GM23338 (cell line): Measurements from ENCODE around the gene IPCEF1. TPM values are rescaled to one million over a fixed set of nuclear protein-coding genes. Genes with fewer than 3 reads are reported as not detected.

Source experiments
- ATAC-seq: fragments of 200-7000 bp; cut with Tn5 transposase; 3 replicates; pipeline ENCODE4 v1.9.1; 2020
- DNase-seq: peaks from one replicate; pipeline ENCODE4 v3.0.0-alpha.2; 2015; ENCODE audit warnings: low spot score
- H2AFZ ChIP-seq: fragments of 200-600 bp; sonication (generic); 2 replicates; pipeline ENCODE4 v1.8.0; 2016; ENCODE audit warnings: antibody characterized with exemption, mild to moderate bottlenecking, moderate library complexity
- H3F3A ChIP-seq: fragments of 200-600 bp; sonication (generic); replicated peaks from 2 replicates; pipeline ENCODE4 v1.8.0; 2017; ENCODE audit warnings: antibody characterized with exemption, mixed run types, low read depth
- H3K27ac ChIP-seq: fragments of 200-600 bp; sonication (generic); 2 replicates; pipeline ENCODE4 v1.6.1; 2016; ENCODE audit warnings: low read depth
- H3K27me3 ChIP-seq: fragments of 200-600 bp; sonication (generic); 2 replicates; pipeline ENCODE4 v1.8.0; 2016; ENCODE audit warnings: mild to moderate bottlenecking, mixed run types, moderate library complexity; ENCODE audit not compliant: insufficient read depth
- H3K36me3 ChIP-seq: fragments of 200-600 bp; sonication (generic); 2 replicates; pipeline ENCODE4 v1.8.0; 2016; ENCODE audit warnings: mild to moderate bottlenecking; ENCODE audit not compliant: insufficient read depth
- H3K4me1 ChIP-seq: fragments of 200-600 bp; sonication (generic); 2 replicates; pipeline ENCODE4 v1.8.0; 2016; ENCODE audit warnings: mild to moderate bottlenecking, moderate library complexity; ENCODE audit not compliant: insufficient read depth
- H3K4me2 ChIP-seq: fragments of 200-600 bp; sonication (generic); 2 replicates; pipeline ENCODE4 v1.7.1; 2017; ENCODE audit warnings: mixed run types
- H3K4me3 ChIP-seq: fragments of 200-600 bp; sonication (generic); 2 replicates; pipeline ENCODE4 v1.6.1; 2016; ENCODE audit warnings: mixed run types
- H3K79me2 ChIP-seq: fragments of 200-600 bp; sonication (generic); replicated peaks from 2 replicates; pipeline ENCODE4 v1.8.0; 2017; ENCODE audit warnings: mild to moderate bottlenecking; ENCODE audit not compliant: insufficient read depth
- H3K9me2 ChIP-seq: fragments of 200-600 bp; sonication (generic); 2 replicates; pipeline ENCODE4 v1.8.0; 2017; ENCODE audit not compliant: insufficient read depth
- H4K20me1 ChIP-seq: fragments of 200-600 bp; sonication (generic); replicated peaks from 2 replicates; pipeline ENCODE4 v1.8.0; 2017; ENCODE audit warnings: mild to moderate bottlenecking; ENCODE audit not compliant: insufficient read depth
- H3K27ac Mint-ChIP-seq: 2 replicates; pipeline ENCODE4 v1.8.0; 2020; ENCODE audit warnings: inconsistent platforms, mild to moderate bottlenecking, moderate library complexity, mixed read lengths
- H3K27me3 Mint-ChIP-seq: 3 replicates; pipeline ENCODE4 v1.8.0; 2022; ENCODE audit warnings: low read depth, mild to moderate bottlenecking, moderate library complexity, mixed read lengths, inconsistent platforms; ENCODE audit not compliant: insufficient read depth, poor library complexity
- H3K36me3 Mint-ChIP-seq: 3 replicates; pipeline ENCODE4 v1.8.0; 2021; ENCODE audit warnings: low read depth, mild to moderate bottlenecking, inconsistent platforms, moderate library complexity, mixed read lengths
- H3K4me1 Mint-ChIP-seq: 3 replicates; pipeline ENCODE4 v1.8.0; 2020; ENCODE audit warnings: mild to moderate bottlenecking, inconsistent platforms, mixed read lengths
- H3K4me3 Mint-ChIP-seq: 3 replicates; pipeline ENCODE4 v1.8.0; 2021; ENCODE audit warnings: moderate library complexity, mild to moderate bottlenecking, inconsistent platforms, mixed read lengths
- H3K9me3 Mint-ChIP-seq: 3 replicates; pipeline ENCODE4 v1.8.0; 2020; ENCODE audit warnings: moderate library complexity, mild to moderate bottlenecking, inconsistent platforms, mixed read lengths
- ETS1 ChIP-seq: IDR thresholded peaks from 2 replicates; pipeline ENCODE4 v1.6.1; 2016; ENCODE audit warnings: antibody characterized with exemption
- EZH2 ChIP-seq: fragments of 200-600 bp; sonication (generic); IDR thresholded peaks from one replicate; pipeline ENCODE4 v1.8.0; 2017; ENCODE audit warnings: antibody characterized with exemption, mild to moderate bottlenecking, low read depth; ENCODE audit not compliant: unreplicated experiment
- JUNB ChIP-seq: IDR thresholded peaks from one replicate; pipeline ENCODE4 v1.6.1; 2016; ENCODE audit warnings: antibody characterized with exemption; ENCODE audit not compliant: unreplicated experiment
- POLR2AphosphoS5 ChIP-seq: IDR thresholded peaks from 2 replicates; pipeline ENCODE4 v1.6.1; 2016; ENCODE audit warnings: antibody characterized with exemption, low read depth
- REST ChIP-seq: IDR thresholded peaks from one replicate; pipeline ENCODE4 v1.6.1; 2018; ENCODE audit warnings: antibody characterized with exemption; ENCODE audit not compliant: unreplicated experiment
- STAT1 ChIP-seq: IDR thresholded peaks from one replicate; pipeline ENCODE4 v1.6.1; 2016; ENCODE audit warnings: antibody characterized with exemption; ENCODE audit not compliant: unreplicated experiment
- ZNF331 ChIP-seq: fragments of 250-450 bp; sonication (Bioruptor Pico); IDR thresholded peaks from 2 replicates; pipeline ENCODE4 v1.5.0; 2020; ENCODE audit warnings: low read depth, mild to moderate bottlenecking, moderate library complexity
- ZNF462 ChIP-seq: fragments of 250-450 bp; sonication (Bioruptor Pico); IDR thresholded peaks from 2 replicates; pipeline ENCODE4 v1.5.0; 2020; ENCODE audit warnings: mild to moderate bottlenecking, moderate library complexity
- polyA plus RNA-seq: library from polyadenylated mRNA; unstranded; fragments of >200 nt; fragmentation: Nextera tagmentation; extraction: Ambion mirVana; gene quantifications from 2 replicates; pipeline ENCODE4 v1.2.1, GENCODE V29; 2016
- total RNA-seq: library from RNA; depleted of rRNA; stranded (reverse); fragments of >200 nt; shearing (Covaris generic); gene quantifications from 2 replicates; pipeline ENCODE4 v1.2.3, GENCODE V29; 2014

The IPCEF1 gene
- total and polyA plus RNA-seq, 2 experiments from 2014 or later: 0.15 to 1.8 TPM

GRCh38 chr6:154367336-154367735 is 10.7 kb upstream of the IPCEF1 start (continued):
- no peak for TF ChIP-seq REST
- TF ChIP-seq EZH2: no peak
- no peak for TF ChIP-seq JUNB

GRCh38 chr6:154363821-154364220 is 7.2 kb upstream of the IPCEF1 start:
- H3K36me3 Mint-ChIP-seq: no peaks in the 10 kb centered on the region
- no peaks in the 10 kb centered on the region for H3K27me3 ChIP-seq
- H3K27ac ChIP-seq: no peak overlapping the region
- H3K4me2 ChIP-seq: no peak overlapping the region
- H3F3A ChIP-seq: no peaks in the 10 kb centered on the region
- no peaks in the 10 kb centered on the region for H3K9me3 Mint-ChIP-seq
- H3K4me1 ChIP-seq: no peaks in the 10 kb centered on the region
- H3K36me3 ChIP-seq: no peaks in the 10 kb centered on the region
- no peak overlapping the region for H3K27ac Mint-ChIP-seq
- H3K4me3 Mint-ChIP-seq: no peak overlapping the region
- no peak for TF ChIP-seq POLR2AphosphoS5
- DNase-seq (no peak), ATAC-seq (no peak)
- H3K4me1 Mint-ChIP-seq: no peaks in the 10 kb centered on the region; the same call in 2 of the 3 replicates
- no peaks in the 10 kb centered on the region for H3K79me2 ChIP-seq
- H3K27me3 Mint-ChIP-seq: no peaks in the 10 kb centered on the region
- no peaks in the 10 kb centered on the region for H3K9me2 ChIP-seq
- H3K4me3 ChIP-seq: no peak overlapping the region
- no peaks in the 10 kb centered on the region for H4K20me1 ChIP-seq
- H2AFZ ChIP-seq: no peak overlapping the region

GRCh38 chr6:154361476-154361875 is 4.9 kb upstream of the IPCEF1 start:
- H3K36me3 Mint-ChIP-seq: no peaks in the 10 kb centered on the region
- H3K27me3 ChIP-seq: no peaks in the 10 kb centered on the region
- no peak for DNase-seq

More at GRCh38 chr6:154361476-154361875, 4.9 kb upstream of the IPCEF1 start:
- H3K4me1 Mint-ChIP-seq: no peaks in the 10 kb centered on the region; the same call in 2 of the 3 replicates
- no peak overlapping the region for H2AFZ ChIP-seq
- no peak overlapping the region for H3K27ac Mint-ChIP-seq
- TF ChIP-seq ZNF462 (CRISPR knock-in tag): no peak
- TF ChIP-seq ZNF331 (CRISPR knock-in tag): no peak
- no peak for TF ChIP-seq ETS1
- no peak for TF ChIP-seq JUNB
- no peak for TF ChIP-seq STAT1
- no peak overlapping the region for H3K4me3 Mint-ChIP-seq
- ATAC-seq: no peak
- H3K9me2 ChIP-seq: no peaks in the 10 kb centered on the region
- no peaks in the 10 kb centered on the region for H3K4me1 ChIP-seq
- H3K4me3 ChIP-seq: no peak overlapping the region
- no peaks in the 10 kb centered on the region for H3F3A ChIP-seq
- no peak overlapping the region for H3K27ac ChIP-seq
- no peak overlapping the region for H3K4me2 ChIP-seq
- H3K79me2 ChIP-seq: no peaks in the 10 kb centered on the region
- H3K9me3 Mint-ChIP-seq: no peaks in the 10 kb centered on the region
- H4K20me1 ChIP-seq: no peaks in the 10 kb centered on the region
- H3K27me3 Mint-ChIP-seq: no peaks in the 10 kb centered on the region
- no peaks in the 10 kb centered on the region for H3K36me3 ChIP-seq
